DMS53 treated with DMSO at 0.1 percent for 48 hours (cell line): Measurements from ENCODE around the gene RUNX1.
A peak's percentile ranks its signal among the peaks of the same experiment; 100 is the strongest.

ENCODE experiments used
- DNase-seq: peaks from one replicate; lab custom pipeline; 2025; ENCODE audit not compliant: unreplicated experiment; lab: John Stamatoyannopoulos, UW

RUNX1 gene

GRCh38 chr21:34796518-34797200 is 252.4 kb downstream of the RUNX1 start:
- DNase-seq = no peak

GRCh38 chr21:34795548-34796180 is 253.4 kb downstream of the RUNX1 start:
- DNase-seq = no peak

GRCh38 chr21:34795175-34795547 is 253.9 kb downstream of the RUNX1 start:
- DNase-seq = no peak

DNA sequence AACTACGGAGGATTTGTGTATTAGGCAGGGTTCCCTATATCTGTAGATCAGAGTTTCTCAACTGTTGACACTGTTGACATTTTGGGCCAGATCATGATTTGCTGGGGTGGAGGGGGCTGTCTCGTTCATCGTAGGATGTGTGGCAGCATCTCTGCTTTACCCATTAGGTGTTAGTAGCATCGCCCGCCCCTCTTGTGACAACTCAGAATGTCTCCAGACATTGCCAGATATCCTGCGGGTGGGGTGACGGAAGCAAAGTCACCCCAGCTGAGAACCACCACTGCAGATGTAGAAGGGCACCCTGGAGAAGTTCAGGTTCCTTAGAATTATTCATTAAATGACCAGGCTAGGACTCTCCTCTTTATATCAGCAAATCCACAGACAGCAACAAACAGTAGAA is 254.4 kb downstream of the RUNX1 start:
- no peak for DNase-seq

DNA sequence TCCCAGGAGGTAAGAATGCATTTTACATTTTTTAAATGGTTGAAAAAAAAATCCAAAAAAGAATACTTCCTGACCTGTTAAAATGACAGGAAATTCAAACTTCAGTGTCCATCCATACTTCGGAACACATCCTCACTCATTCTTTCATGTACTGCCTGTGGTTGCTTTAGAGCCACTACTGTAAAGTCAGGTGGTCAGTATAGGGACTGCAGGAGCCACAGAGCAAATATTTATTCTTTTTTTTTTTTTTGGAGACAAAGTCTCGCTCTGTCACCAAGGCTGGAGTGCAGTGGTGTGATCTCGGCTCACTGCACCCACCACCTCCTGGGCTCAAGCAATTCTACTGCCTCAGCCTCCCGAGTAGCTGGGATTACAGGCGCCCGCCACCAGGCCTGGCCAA is 255.6 kb downstream of the RUNX1 start:
- peak; percentile 26 for DNase-seq

GRCh38 chr21:34792504-34793089 is 256.5 kb downstream of the RUNX1 start:
- peak; percentile 13 for DNase-seq

DNA sequence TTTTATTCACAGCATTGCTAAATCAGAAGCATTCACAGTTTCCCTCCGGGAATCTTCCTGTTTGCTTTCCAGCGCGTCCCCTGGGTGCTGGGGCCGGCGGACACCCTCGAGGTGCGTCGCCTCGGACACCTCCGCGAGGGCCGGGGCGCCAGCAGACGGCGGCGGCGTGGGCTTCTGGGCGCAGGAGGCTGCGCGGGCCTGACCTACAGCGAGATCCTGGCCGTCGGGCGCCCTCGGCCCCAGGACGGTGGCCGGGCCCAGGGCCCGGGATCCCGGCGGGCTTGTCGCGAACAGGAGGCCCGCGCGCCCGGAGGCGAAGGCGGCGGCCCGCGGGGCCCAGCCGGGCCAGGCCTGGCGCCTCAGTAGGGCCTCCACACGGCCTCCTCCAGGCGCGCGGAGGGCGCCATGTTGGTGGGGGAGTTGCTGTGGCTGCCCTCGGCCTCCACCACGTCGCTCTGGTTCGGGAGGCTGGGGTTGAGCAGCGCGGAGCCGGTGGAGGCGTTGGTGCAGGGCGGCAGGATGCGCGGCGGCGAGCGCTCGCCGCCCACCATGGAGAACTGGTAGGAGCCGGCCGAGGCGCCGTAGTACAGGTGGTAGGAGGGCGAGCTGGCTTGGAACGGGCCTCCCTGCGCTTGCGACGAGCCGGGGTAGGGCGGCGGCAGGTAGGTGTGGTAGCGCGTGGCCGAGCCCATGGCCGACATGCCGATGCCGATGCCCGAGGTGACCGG is 257.2 kb downstream of the RUNX1 start:
- no peak for DNase-seq

GRCh38 chr21:34790834-34791233 is 258.3 kb downstream of the RUNX1 start:
- DNase-seq = peak; percentile 38

GRCh38 chr21:34790341-34790740 is 258.8 kb downstream of the RUNX1 start:
- no peak for DNase-seq

DNA sequence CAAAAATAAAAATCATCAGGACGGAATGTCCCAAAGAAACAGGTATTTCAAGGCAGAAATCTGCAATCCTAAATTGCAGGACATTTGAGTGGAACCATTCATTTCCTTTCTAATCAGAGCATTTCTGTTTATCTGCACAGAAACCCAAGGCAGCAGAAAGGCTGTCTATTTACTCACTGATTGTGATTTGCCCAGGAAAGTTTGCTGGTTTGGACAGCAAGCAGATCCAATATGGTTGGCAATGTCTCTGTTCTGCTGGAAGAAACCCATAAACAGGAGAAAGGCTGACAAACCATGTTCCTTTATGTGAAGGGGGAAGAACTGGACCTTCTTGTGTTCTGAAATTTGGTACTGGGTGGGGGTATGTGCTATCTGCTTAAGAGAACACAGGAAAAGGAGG is 260.2 kb downstream of the RUNX1 start:
- DNase-seq = no peak

GRCh38 chr21:34783815-34784214 is 265.3 kb downstream of the RUNX1 start:
- no peak for DNase-seq

GRCh38 chr21:34782506-34783360 is 266.4 kb downstream of the RUNX1 start:
- no peak for DNase-seq

DNA sequence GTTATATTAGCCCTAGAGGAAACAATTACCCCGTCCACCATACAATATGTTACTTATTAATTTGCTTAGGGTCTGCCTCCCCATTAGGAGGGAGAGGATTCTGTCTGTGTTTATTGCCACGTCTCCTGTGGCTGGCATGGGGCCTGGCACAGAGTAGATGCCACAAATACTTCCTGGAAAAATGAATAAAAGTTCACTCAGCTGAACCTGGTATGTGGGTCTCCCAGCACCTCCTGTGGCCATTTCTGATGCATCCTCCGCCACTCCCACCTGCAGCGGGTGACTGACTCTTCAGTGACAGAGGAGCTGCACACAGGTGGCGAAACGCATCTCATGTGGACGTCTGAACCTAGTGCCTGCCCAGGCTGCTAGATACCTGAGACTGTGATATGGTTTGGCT is 267.6 kb downstream of the RUNX1 start:
- DNase-seq = no peak

DNA sequence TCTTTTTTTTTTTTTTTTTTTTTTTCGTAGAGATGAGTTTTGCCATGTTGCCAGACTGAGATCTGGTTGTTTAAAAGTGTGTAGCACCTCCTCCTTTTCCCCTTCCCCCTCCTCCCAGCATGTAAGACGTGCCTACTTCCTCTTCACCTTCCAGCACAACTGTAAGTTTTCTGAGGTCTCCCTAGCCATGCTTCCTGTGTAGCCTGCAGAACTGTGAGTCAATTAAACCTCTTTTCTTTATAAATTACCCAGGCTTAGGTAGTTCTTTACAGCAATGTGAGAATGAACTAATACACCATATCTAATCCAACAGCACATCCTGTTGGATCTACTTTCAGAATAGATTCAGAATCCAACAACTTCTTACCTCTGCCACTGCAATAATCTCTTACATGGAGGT is 269.2 kb downstream of the RUNX1 start:
- DNase-seq = no peak

DNA sequence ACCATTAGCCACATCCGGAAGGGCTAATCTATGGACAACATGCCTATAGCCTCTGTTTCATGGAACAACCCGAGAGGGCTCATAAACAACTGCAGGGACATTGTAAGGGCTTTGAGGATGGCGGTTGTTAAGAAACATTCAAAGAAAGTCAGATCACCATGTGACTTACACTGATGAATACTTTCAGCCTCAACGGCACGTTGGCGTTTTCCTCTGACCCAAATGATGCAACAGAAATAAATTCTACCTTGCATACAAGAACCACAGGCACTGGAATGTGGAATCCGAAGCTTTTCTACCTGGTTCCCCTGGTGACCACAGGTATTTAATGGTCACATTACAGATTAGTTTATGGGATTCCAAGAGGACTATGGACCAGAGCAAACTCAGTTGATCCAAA is 273.3 kb downstream of the RUNX1 start:
- DNase-seq = no peak

GRCh38 chr21:34774750-34775149 is 274.4 kb downstream of the RUNX1 start:
- DNase-seq = no peak

DNA sequence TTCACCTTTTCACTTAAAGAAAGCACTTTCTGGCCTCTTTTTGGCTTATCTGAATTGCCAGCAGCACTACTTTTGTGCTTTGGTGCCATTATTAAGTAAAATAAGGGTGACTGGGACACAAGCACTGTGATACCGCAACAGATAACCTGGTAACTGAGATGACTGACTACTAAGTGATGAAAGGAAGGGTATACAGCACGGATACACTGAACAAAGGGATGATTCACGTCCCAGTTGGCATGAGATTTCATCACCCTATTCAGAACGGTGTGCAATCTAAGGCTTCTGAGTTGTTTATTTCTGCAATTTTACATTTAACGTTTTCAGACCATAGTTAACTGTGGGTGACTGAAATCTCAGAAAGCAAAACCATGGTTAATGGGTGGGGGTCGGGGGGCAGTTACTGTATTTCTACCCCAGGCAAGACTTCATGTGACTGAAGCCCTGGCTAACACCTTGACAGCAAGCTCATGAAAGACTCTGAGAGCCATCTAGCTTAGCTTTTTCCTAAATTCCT is 277.5 kb downstream of the RUNX1 start:
- peak; percentile 44 for DNase-seq

GRCh38 chr21:34770576-34770975 is 278.5 kb downstream of the RUNX1 start:
- no peak for DNase-seq

- no peak for DNase-seq
Observed at GRCh38 chr21:34768326-34768725, 280.8 kb downstream of the RUNX1 start.

DNA sequence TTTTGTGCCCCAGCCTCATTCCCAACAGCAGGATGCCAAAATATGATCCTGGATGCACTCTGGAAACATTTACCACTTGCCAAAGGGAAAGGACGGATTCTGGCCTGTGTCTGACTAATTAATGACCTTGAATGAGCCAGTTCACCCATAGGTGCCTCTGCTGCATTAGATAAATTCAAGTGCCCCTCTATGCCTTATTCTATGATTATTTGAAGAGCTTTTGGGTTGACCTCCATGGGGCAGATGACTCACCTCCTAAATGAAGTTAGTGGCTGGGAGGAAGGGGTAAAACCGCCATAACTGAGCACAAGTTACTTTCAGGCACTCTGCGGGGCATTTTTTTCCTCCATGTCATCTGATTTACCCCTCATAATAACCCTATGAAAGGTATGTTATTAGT is 282.2 kb downstream of the RUNX1 start:
- no peak for DNase-seq

- no peak for DNase-seq
Observed at GRCh38 chr21:34765619-34766018, 283.5 kb downstream of the RUNX1 start.
